NK-92 (cell line): Measurements from ENCODE around the gene EWSR1.
"Not testable (repeated sequence)": the region's sequence is repeated elsewhere in the genome, so short reads cannot be mapped to it uniquely, and the experiment has no call there.

ENCODE experiments used
- DNase-seq: peaks from one replicate; lab custom pipeline; 2025; ENCODE audit not compliant: unreplicated experiment; lab: John Stamatoyannopoulos, UW

The EWSR1 gene

DNA sequence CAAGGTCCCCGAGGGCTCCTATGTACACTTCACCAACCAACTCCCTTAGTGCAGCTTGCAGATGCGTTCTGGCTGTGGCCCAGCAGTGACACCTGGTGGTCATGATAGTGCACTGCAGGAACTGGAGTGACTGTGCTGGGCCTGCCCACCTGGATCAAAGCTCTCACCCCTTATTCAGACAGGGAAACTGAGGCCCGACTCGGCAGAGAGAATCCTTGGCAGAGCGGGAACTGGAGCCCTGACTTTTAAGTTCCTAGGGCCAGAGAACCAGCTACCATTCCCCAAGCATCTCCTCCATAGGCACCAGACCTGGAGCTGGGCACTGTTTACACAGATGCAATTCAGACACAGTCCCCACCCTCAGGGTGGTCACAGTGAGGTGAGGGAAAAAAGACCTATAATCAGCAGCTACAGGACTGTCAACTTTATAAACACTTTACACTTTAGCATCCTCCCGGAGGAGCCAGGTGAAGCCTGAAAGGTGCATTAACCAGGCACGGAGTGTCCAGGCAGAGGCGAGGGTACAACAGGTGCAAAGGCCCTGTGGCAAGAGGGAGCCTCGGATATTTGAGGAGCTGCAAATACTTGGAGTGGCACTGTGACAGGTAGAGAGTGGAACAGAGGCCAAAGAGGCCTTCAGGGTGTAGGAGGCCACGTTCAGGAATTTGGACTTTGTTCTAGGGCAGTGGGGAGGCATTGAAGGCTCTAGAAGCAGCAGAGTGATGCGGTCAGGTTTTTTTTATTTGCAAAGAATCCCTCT lies 22.3 kb upstream of the EWSR1 start:
- DNase-seq = no peak

GRCh38 chr22:29247891-29248290 lies 20.2 kb upstream of the EWSR1 start:
- DNase-seq = not testable (repeated sequence)

GRCh38 chr22:29251265-29251664 lies 16.8 kb upstream of the EWSR1 start:
- DNase-seq = no peak

DNA sequence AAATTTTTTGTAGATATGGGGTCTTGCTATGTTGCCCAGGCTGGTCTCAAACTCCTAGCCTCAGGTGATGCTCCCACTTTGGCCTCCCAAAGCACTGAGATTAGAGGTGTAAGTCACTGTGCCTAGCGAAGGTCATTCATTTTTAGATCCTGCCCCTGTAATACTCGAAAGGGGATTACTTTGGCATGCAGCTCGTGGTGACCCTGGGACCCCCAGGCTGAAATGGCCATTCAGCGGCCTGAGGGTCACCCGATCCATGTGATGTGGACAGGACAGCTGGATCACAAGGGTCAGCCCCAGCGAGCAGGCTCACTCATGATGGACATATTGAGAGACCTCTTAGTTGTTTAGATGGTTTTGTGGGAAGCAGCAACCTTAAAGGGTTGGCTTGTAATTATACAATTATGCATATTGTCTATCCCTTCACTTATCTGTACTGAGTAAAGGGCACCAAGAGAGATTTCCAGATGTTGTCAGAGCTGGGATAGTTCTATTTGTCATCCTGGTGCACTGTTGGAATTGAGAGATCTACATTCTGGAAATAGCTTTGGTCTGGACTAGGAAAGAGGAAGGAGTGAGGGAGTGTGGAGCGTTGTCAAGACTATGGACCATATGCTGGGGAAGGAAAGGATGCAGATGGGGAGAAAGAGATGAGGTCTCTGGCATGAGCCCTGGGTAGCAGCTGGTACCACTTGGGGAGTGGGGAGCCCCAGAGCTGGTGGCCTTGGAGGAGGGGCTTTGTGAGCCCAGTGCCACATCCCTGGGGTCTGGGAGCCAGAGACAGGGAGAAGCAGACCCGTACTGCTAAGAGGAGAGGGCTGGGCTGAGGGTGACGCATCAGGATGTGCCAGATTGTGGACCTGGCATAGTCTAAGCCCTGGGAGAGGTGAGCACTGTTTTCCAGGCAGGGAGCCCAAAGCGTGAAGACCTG lies 15.8 kb upstream of the EWSR1 start:
- no peak for DNase-seq

DNA sequence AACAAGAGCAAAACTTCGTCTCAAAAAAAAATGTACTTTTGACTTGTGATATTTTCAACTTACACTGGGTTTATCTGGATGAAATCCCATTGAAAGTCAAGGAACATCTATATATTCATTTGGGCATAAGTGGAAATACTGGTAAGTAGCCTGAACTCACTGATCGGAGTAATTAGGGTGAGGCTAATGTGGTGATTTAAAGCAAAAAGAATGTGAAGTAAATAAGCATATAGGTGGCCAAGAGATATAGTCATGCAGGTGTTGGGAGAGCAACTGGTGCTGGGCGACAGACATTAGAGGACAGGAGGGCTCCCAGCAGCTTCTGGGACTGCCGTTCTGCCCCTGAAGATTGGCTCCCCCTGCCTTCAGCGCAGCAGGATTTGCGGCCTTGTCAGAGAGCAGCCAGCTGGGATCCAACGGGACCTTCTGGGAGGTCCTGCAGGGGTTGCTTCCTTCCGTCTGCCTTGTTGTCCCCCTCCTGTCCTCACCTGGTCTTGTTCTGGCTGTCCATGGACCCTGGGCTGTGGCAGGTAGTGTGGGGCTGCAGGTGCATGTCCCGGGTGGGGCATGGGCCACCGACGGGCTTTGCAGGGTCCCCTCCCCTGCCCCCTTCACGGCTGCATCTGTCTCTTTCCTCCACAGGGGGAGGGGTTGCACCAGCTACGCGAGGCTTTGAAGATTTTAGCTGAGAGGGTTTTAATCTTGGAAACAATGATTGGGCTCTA lies 14.3 kb upstream of the EWSR1 start:
- no peak for DNase-seq

GRCh38 chr22:29254286-29254660 lies 13.8 kb upstream of the EWSR1 start:
- DNase-seq = no peak

DNA sequence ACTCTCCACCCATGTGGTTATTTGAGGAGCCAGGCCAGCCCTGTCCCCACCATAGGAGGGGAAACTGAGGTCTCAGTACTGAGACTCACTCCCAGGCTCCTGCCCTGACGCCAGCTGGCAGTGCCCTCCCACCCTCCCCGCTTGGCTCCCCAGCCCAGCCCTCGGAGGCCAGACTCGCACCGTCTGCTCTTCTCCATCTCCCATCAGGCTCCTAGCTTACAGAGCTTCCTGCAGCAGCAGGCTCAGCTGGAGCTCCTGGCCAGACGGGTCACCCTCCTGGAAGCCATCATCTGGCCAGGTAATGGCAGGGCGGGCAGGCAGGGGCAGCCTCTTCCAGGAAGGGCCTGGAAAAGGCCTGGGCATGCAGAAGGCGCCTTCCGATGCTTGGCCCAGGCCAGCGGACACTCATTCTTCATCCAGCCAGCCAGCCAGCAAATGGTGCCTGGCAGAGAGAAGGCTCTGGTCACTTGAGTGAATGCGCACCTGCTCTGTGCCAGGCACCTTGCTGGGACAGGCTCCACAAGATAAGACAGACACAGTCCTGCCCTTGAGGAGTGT lies 12.9 kb upstream of the EWSR1 start:
- DNase-seq = no peak

GRCh38 chr22:29256606-29257325 lies 11.3 kb upstream of the EWSR1 start:
- DNase-seq = no peak

DNA sequence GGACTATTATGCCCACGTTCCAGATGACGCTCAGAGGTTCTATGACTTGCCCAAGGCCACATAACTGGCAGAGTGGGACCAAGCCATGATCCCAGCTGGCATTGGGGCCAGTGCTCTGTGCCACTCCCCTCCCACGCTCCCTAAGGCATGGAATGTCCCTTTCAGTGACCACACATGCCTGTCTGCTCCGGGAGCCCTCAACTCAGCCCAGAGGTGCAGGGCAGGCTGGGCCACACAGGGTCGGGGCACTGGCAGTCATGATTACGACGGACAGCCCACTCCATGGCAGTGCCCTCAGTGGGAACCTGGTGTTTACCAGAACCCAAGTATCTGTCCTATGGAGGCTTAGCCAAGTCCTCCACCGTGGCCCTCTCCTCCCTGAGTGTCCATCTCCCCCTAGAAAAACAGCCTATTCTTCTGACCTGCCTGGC lies 10.3 kb upstream of the EWSR1 start:
- DNase-seq = no peak

DNA sequence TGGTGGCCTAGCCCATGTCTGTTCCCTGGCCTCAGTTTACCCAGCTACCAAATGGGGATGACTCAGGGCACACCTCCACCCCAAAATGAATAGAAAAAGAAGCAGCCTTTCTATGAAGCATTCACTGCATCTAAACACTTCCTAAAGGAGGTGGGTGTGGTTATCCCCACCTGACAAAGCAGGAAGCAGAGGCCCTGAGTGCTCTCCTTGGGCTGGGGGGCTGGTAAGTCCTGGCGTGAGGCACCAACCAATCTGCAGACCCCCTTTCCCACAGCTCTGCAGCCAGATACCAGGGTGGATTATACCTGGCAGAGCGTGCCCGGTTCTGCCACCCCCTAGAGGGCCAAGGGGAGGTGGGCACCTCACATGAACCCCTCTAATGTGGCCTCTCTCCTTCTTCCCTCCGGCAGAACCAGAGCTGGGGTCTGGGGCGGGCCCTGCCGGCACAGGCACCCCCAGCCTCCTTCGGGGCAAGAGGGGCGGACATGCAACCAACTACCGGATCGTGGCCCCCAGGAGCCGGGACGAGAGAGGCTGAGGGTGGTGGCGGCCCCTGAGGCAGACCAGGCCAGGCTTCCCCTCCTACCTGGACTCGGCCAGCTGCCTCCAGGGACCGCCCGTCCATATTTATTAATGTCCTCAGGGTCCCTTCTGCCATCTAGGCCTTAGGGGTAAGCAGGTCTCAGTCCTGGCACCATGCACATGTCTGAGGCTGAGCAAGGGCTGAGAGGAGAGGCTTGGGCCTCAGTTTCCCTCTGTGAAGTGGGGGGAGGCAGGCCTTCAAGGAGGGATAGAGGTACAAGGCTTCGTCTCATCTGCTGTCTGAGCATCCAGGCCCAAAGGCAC lies 9.4 kb upstream of the EWSR1 start:
- no peak for DNase-seq

- DNase-seq = no peak
These were observed 8.7 kb upstream of the EWSR1 start for GRCh38 chr22:29259253-29259899.

DNA sequence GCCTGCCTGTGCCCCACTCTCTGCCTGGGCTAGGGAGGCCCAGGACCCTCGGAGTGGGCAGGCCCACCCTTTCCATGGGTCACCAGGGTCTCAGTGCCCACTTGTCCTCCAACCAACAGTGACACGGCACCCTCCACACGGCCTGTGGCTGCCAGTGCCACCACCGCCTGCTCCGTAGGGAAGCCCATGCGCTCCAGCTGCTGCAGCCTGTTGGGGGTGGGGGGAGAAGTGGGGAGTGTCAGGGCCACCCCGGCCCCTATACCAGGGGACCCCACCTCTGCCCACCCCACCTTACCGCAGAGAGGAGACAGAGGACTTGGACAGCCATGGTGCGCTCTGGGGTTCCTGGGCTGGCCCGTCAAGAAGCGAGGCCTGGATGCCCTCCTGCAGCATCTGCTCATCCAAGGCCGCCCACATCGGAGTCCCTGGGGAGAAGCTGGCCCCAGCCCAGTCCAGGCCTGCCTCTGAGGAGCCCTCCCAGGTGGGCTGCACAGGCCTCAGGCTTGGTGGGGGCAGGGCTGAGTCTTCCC lies 8.0 kb upstream of the EWSR1 start:
- DNase-seq = no peak

DNA sequence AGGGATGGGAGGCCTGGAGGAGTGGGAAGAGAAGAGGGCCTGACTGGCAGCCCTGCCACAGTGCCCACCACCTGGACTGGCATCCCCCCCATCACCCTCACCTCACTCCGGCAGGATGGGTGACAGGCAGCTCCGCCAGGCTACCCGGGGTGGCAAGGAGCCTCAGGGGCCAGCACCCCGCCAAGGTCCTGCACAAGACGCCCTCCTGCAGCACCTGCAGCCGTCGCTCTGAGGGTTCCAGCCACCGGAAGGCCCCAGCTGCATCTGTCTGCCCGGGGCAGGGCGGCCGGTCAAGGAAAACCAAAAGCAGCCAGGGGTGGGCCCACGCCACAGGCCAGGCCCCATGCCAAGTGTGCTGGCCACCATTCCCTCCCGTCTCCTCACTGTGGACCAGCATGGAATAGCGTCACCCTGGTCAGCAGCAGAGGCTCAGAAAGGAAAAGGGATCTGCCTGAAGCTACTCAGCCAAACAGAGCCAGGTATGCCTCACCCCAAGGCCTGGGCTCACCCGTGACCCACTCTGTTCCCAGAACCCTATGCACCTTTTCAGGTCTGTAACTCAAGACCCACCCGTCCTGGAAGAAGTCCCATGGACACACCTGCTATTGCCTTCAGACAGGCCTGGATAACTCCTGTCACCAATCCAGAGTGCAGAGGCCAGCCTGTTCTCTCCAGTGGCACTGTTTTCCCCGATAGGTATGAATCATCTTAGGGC lies 7.3 kb upstream of the EWSR1 start:
- DNase-seq = no peak

- DNase-seq = no peak
These were observed 4.2 kb upstream of the EWSR1 start for GRCh38 chr22:29263791-29264276.

DNA sequence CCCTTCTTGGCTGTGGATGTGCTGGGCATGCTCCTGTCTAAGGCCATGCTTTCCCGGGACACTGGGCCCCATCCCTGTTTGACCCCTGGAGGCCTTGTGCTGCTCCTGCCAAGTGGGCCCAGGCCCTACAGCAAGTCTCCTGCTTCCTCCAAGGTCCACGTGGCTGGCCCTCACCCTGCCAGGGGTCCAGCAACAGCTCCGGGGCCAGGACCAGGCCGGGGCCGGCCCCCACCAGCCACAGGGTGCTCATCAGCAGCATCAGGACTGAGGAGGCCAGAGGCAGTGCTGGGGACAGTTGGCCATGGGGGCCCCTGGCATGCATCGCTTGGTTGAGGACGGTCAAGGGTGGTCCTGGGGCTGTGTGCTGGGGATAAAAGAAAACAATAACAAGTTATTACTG lies 2.8 kb upstream of the EWSR1 start:
- no peak for DNase-seq

GRCh38 chr22:29265929-29266328 lies 2.1 kb upstream of the EWSR1 start:
- DNase-seq = no peak

- DNase-seq = no peak
These were observed 1.3 kb upstream of the EWSR1 start for GRCh38 chr22:29266564-29267461.
